HepG2 (cell line): Measurements from ENCODE around the gene MPIG6B. TPM values are rescaled to one million over a fixed set of nuclear protein-coding genes. Genes with fewer than 3 reads are reported as not detected.

ENCODE experiments used
- ATF1 ChIP-seq: IDR thresholded peaks from 2 replicates; pipeline ENCODE4 v1.6.1; 2016; ENCODE audit warnings: mild to moderate bottlenecking, control low read depth
- CREB1 ChIP-seq, 2 experiments: fragments of 450-650 bp in 1 of 2; IDR thresholded peaks; 2 replicates each; pipeline ENCODE4 v1.6.1; 2016 to 2017; ENCODE audit warnings: control low read depth in 1 of 2, mild to moderate bottlenecking in 1 of 2, missing compliant biosample characterization in 1 of 2, missing genetic modification characterization in 1 of 2
- GZF1 ChIP-seq: sonication (generic); formaldehyde crosslinking; IDR thresholded peaks from 2 replicates; pipeline ENCODE4 v1.5.1; 2020; ENCODE audit warnings: mild to moderate bottlenecking, missing genetic modification reagents
- HNF1A ChIP-seq, 2 experiments: sonication (generic) in 1 of 2; formaldehyde crosslinking in 1 of 2; IDR thresholded peaks; 2 replicates each; pipeline versions ENCODE4 v1.4.0 to v1.6.1; 2016 to 2020; ENCODE audit warnings: borderline replicate concordance in 1 of 2, low read depth in 1 of 2, mild to moderate bottlenecking in 1 of 2, missing genetic modification reagents in 1 of 2
- KLF6 ChIP-seq: IDR thresholded peaks from 2 replicates; pipeline ENCODE4 v1.8.0; 2016; ENCODE audit warnings: missing biosample characterization, missing genetic modification reagents
- PLRG1 ChIP-seq: fragments of 450-650 bp; conservative IDR thresholded peaks from 2 replicates; pipeline ENCODE4 v1.6.1; 2016
- POLR2A ChIP-seq, 2 experiments: IDR thresholded peaks; 2 replicates each; pipeline ENCODE4 v1.6.1; 2011; ENCODE audit warnings: low read depth in 2 of 2, low read length in 2 of 2, mild to moderate bottlenecking in 1 of 2, moderate library complexity in 1 of 2; ENCODE audit not compliant: insufficient read depth in 1 of 2
- POLR2AphosphoS2 ChIP-seq: IDR thresholded peaks from 2 replicates; pipeline ENCODE4 v1.6.1; 2011; ENCODE audit warnings: low read depth, low read length, improper control_type of control experiment
- PPARG ChIP-seq: conservative IDR thresholded peaks from 2 replicates; pipeline ENCODE4 v1.6.1; 2016; ENCODE audit warnings: missing biosample characterization, missing genetic modification reagents
- RFXAP ChIP-seq: sonication (generic); formaldehyde crosslinking; IDR thresholded peaks from 2 replicates; pipeline ENCODE4 v1.4.0; 2020; ENCODE audit warnings: missing genetic modification reagents, borderline replicate concordance
- STAG1 ChIP-seq: sonication (generic); formaldehyde crosslinking; IDR thresholded peaks from 2 replicates; pipeline ENCODE4 v1.4.0; 2020; ENCODE audit warnings: missing genetic modification reagents
- TCF7 ChIP-seq: sonication (generic); IDR thresholded peaks from 2 replicates; pipeline ENCODE4 v1.6.1; 2016; ENCODE audit warnings: antibody characterized with exemption, low read depth
- THAP8 ChIP-seq: sonication (generic); formaldehyde crosslinking; IDR thresholded peaks from 2 replicates; pipeline ENCODE4 v1.5.1; 2020; ENCODE audit warnings: missing genetic modification reagents, mild to moderate bottlenecking, borderline replicate concordance
- ZMAT3 ChIP-seq: sonication (generic); formaldehyde crosslinking; conservative IDR thresholded peaks from 2 replicates; pipeline ENCODE4 v1.7.0; 2021; ENCODE audit warnings: missing genetic modification reagents
- ZNF3 ChIP-seq: IDR thresholded peaks from 2 replicates; pipeline ENCODE4 v1.7.0; 2017; ENCODE audit warnings: inconsistent platforms
- ZNF331 ChIP-seq: sonication (generic); formaldehyde crosslinking; IDR thresholded peaks from 2 replicates; pipeline ENCODE4 v1.4.0; 2020; ENCODE audit warnings: missing genetic modification reagents
- ZNF337 ChIP-seq: sonication (generic); formaldehyde crosslinking; IDR thresholded peaks from 2 replicates; pipeline ENCODE4 v1.5.1; 2020; ENCODE audit warnings: missing genetic modification reagents, low read depth, mild to moderate bottlenecking, borderline replicate concordance
- ZNF33B ChIP-seq: sonication (generic); formaldehyde crosslinking; IDR thresholded peaks from 2 replicates; pipeline ENCODE4 v1.5.1; 2020; ENCODE audit warnings: mild to moderate bottlenecking, missing genetic modification reagents
- ZNF672 ChIP-seq: sonication (generic); formaldehyde crosslinking; IDR thresholded peaks from 2 replicates; pipeline ENCODE4 v1.8.1; 2022; ENCODE audit warnings: missing genetic modification reagents
- ZNF713 ChIP-seq: sonication (generic); formaldehyde crosslinking; IDR thresholded peaks from 2 replicates; pipeline ENCODE4 v1.4.0; 2020; ENCODE audit warnings: mild to moderate bottlenecking, missing genetic modification reagents
- ZNF792 ChIP-seq: IDR thresholded peaks from 2 replicates; pipeline ENCODE4 v1.6.1; 2016
- polyA plus RNA-seq, 8 experiments: library from polyadenylated mRNA; depleted of rRNA in 3 of 8; stranded (reverse) in 7 of 8; unstranded in 1 of 8; fragments of >200 nt; fragmentation: Illumina TruSeq in 4 of 8; extraction: Trizol in 4 of 8; gene quantifications; 2 replicates each; pipeline versions ENCODE4 v1.2.1 to v1.2.3, GENCODE V29; 2011 to 2016; ENCODE audit warnings: low read depth in 4 of 8, missing spikeins in 1 of 8, mixed read lengths in 1 of 8; ENCODE audit not compliant: insufficient read depth in 1 of 8
- total RNA-seq, 5 experiments: library from RNA; depleted of rRNA; stranded (reverse); fragments of >200 nt; fragmentation: Illumina TruSeq; extraction: Trizol; gene quantifications; 2 replicates each; pipeline ENCODE4 v1.2.3, GENCODE V29; 2016; ENCODE audit warnings: low read depth in 1 of 5
- TF ChIP-seq, protein P1 (sequence below): sonication (generic); formaldehyde crosslinking; IDR thresholded peaks from 2 replicates; pipeline ENCODE4 v1.8.0; 2022; ENCODE audit warnings: mild to moderate bottlenecking, missing genetic modification reagents; ENCODE audit not compliant: insufficient replicate concordance
- TF ChIP-seq, protein P2 (sequence below): sonication (generic); formaldehyde crosslinking; IDR thresholded peaks from 2 replicates; pipeline ENCODE4 v1.5.0; 2020; ENCODE audit warnings: mild to moderate bottlenecking, missing genetic modification reagents, moderate library complexity

Gene MPIG6B
- total and polyA plus RNA-seq, 2 of the 13 experiments (the other 11 are each of a cell fraction or from before 2014, with no cell fraction given), result not detected

DNA sequence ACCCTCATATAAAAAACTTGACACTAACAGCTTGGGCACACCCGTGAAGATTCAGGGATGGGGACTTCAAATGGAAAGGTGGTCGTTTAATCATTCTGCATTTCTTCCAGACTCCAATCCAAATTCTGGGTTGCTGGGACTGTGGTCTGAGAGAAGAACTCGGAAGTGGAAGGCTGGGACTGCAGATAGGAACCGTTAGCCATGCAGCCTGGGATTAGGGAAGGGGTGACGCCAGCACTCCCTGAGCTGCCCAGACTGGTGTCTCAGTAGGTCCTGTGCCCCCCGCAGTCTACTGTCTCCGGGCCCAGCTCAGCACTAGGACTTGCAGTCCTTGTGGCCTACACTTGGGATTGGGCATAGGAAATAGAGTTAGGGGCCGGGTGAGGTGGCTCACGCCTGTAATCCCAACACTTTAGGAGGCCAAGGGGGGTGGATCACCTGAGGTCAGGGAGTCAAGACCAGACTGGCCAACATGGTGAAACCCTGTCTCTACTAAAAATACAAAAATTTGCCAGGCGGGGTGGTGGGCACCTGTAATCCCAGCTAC, 13.7 kb downstream of the MPIG6B start (continued):
- TF ChIP-seq, protein P1, sequence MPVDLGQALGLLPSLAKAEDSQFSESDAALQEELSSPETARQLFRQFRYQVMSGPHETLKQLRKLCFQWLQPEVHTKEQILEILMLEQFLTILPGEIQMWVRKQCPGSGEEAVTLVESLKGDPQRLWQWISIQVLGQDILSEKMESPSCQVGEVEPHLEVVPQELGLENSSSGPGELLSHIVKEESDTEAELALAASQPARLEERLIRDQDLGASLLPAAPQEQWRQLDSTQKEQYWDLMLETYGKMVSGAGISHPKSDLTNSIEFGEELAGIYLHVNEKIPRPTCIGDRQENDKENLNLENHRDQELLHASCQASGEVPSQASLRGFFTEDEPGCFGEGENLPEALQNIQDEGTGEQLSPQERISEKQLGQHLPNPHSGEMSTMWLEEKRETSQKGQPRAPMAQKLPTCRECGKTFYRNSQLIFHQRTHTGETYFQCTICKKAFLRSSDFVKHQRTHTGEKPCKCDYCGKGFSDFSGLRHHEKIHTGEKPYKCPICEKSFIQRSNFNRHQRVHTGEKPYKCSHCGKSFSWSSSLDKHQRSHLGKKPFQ (CRISPR knock-in tag), result no peak
- TF ChIP-seq STAG1 (CRISPR knock-in tag) (no peak), PPARG (CRISPR knock-in tag) (peak; percentile 8; the same call in 1 of the 2 replicates), ZNF337 (CRISPR knock-in tag) (0 out of 2 replicates have a peak, but pooled peaks have one; percentile 22), ZNF792 (CRISPR knock-in tag) (no peak), PLRG1 (no peak), HNF1A (IDR thresholded peaks at IDR 0.05; ENCODE audit: low read depth) (no peak), HNF1A (CRISPR knock-in tag; IDR thresholded peaks at IDR 0.05; ENCODE audit: borderline replicate concordance) (no peak), CREB1 (IDR thresholded peaks at IDR 0.05) (no peak), CREB1 (CRISPR knock-in tag; IDR thresholded peaks at IDR 0.05) (peak; percentile 4; the same call in 1 of the 2 replicates), ZMAT3 (CRISPR knock-in tag) (peak; percentile 0; the same call in 1 of the 2 replicates), ZNF713 (CRISPR knock-in tag) (no peak; the same call in 1 of the 2 replicates), THAP8 (CRISPR knock-in tag) (no peak), POLR2A (IDR thresholded peaks at IDR 0.05; ENCODE audit: insufficient read depth in 1 of 2, low read depth in 2 of 2, low read length in 2 of 2) (no peak), KLF6 (CRISPR knock-in tag) (no peak), ZNF33B (CRISPR knock-in tag) (no peak), ZNF672 (CRISPR knock-in tag) (no peak), GZF1 (CRISPR knock-in tag) (no peak; the same call in 1 of the 2 replicates), ZNF3 (CRISPR knock-in tag) (no peak), ATF1 (CRISPR knock-in tag) (no peak), RFXAP (CRISPR knock-in tag) (no peak), TCF7 (no peak), ZNF331 (no peak), POLR2AphosphoS2 (no peak)
- TF ChIP-seq, protein P2, sequence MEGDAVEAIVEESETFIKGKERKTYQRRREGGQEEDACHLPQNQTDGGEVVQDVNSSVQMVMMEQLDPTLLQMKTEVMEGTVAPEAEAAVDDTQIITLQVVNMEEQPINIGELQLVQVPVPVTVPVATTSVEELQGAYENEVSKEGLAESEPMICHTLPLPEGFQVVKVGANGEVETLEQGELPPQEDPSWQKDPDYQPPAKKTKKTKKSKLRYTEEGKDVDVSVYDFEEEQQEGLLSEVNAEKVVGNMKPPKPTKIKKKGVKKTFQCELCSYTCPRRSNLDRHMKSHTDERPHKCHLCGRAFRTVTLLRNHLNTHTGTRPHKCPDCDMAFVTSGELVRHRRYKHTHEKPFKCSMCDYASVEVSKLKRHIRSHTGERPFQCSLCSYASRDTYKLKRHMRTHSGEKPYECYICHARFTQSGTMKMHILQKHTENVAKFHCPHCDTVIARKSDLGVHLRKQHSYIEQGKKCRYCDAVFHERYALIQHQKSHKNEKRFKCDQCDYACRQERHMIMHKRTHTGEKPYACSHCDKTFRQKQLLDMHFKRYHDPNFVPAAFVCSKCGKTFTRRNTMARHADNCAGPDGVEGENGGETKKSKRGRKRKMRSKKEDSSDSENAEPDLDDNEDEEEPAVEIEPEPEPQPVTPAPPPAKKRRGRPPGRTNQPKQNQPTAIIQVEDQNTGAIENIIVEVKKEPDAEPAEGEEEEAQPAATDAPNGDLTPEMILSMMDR (CRISPR knock-in tag), result no peak
